HG03039 (cell line): Measurements from ENCODE around the gene SUPT6H.

Source experiments
- ATAC-seq: cut with Tn5 transposase; IDR thresholded peaks from one replicate; pipeline ENCODE4 v1.9.1; 2021; ENCODE audit warnings: mild to moderate bottlenecking, moderate library complexity; ENCODE audit not compliant: unreplicated experiment

SUPT6H gene

DNA sequence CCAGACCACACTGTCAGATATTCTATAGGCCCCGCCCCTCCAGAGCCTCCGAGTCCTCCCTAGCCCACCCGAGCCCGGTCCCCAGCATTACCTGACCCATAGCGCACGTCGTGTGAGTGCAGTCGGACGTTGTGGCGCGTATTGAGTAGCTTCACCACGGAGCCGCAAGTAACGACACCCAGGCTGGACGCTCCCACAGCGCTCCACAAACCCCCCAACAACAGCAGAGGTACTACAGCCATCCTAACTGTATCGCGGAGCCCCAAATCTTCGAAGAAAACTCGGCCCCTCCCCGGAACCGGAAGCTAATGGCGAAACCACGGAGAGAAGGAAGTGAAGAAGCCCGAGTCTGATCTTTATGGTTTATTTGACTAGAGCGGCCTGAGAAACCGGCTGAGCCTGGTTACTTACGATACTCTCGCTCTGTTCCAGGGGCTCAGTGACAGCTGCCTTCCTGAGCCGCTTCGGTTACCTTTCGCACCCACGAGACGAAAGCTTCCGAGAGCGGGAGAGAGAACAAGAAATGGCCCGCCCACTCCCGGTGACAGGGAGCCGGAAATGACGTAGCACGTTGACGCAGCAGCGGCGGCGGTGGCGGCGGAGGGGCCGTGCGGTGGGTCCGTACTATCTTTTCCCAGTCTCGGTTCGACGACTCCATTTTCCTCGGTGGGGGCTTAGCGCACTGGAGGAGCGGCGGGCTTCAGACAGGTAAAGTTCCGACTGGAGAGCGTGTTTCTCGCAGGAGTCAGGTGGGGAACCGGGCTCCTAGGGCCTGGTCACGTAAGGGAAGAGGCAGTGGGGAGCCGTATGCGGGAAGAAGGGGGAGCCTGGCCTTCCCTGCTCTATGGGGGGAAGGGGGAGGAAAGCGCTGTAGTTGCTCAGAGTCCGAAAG lies at the start of gene SUPT6H, which contains the start of gene SDF2:
TSS of gene SUPT6H (plus strand) at position 571 of the 892 bp plus-strand sequence. CDS start 11,197 bp downstream, outside the sequence.
TSS of gene SDF2 (minus strand) at position 272 of the 892 bp plus-strand sequence. CDS start at position 242, 30 bp downstream.
- ATAC-seq, result peak; percentile 79

GRCh38 chr17:28612531-28612930 lies 49.5 kb upstream of the SUPT6H start:
- ATAC-seq, result no peak

GRCh38 chr17:28612936-28613872 lies 48.8 kb upstream of the SUPT6H start:
- ATAC-seq, result no peak

- no peak for ATAC-seq
These were observed 48.0 kb upstream of the SUPT6H start, which contains the start of gene RSKR for GRCh38 chr17:28613931-28614381. TSS of gene RSKR (minus strand) at chr17:28614185. CDS start at chr17:28614161, 24 bp downstream.

DNA sequence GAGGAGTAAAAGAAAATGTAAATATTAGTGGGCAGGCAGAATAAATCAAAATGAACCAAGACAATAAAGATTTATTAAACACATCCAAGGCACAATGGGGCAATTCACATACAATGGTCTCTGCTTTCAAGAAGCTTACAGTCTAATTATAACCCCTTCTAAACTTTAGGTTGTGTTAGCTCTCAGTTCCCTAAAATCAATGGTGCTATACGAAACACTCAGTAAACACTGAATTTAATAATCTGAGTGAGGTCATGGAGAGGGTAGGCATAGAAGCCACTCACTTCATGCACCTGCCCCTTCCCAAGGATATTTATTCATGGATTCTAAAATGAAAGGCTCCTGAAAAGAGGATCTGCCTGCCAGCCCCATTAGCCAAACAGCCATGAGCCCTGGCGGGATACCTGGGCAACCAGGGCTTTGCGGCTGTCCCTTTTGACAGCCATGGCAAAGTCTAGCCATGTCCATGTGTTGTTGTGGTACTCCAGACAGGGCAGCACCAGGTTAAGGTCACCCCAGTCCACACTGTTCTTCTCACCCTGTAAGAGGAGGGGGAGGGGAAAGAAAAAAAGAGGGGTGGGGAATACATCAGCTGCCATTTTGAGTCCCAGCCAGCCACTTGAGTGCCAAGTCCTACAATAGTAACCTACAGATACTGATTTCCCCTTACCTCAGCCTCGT lies 46.6 kb upstream of the SUPT6H start:
- no peak for ATAC-seq

- no peak for ATAC-seq
These were observed 45.7 kb upstream of the SUPT6H start for GRCh38 chr17:28616281-28616680.

- ATAC-seq, result no peak
These were observed 43.5 kb upstream of the SUPT6H start for GRCh38 chr17:28618464-28618863.

DNA sequence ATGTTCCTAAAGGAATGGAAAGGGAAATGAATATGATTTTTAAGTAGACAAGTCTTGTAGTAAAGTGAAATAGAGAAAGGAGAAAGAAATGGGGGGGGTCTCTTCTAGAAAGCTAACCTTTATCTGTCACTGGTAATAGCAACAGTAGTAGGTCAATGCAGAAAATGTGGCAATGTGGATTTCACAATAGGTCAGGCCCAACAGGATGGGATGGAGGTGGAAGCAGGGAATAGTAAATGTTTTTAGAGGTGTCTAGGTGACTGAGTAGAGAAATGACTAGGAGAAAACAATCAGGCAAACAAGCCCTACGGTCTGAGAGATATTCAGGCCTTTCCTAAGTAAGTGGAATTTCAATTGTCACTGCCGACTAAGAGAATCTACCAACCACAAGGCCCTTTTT lies 42.0 kb upstream of the SUPT6H start:
- ATAC-seq, result no peak

DNA sequence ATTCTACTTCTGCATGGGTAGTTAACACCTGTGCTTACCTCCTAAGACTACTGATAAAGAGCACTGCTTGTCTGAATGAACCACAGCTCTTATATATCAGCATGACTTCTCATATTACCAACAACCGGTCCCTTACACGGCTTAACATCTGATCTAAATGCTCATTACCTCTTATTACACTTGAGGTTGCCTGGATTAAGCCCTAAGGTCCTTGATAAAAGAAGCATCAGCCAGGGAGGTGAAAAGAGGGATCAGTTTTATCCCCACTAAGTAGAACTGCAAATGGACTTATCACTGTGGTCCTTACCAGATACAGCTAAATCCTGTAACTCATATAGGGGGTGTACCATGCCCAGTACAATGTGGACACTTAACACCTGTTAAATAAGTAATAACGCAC lies 39.8 kb upstream of the SUPT6H start:
- no peak for ATAC-seq

DNA sequence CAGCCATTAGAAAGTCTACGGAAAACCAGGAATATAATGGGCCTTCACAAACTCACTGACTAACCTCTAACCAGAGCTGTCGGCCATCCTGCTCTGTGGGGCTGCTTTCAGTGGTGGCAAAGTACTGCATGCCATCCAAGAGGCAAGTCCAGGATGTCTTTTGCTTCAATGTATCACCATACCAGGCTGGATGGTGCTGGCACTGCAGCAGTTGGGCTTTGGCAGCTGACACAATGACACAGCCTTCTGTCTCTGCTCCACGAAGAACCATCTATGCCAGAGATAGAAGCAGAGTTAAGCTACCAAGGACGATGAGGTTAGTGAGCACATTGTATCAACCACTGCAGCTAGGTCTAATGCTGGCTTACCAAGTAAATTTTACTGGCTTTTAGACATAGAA lies 38.3 kb upstream of the SUPT6H start:
- ATAC-seq, result no peak

DNA sequence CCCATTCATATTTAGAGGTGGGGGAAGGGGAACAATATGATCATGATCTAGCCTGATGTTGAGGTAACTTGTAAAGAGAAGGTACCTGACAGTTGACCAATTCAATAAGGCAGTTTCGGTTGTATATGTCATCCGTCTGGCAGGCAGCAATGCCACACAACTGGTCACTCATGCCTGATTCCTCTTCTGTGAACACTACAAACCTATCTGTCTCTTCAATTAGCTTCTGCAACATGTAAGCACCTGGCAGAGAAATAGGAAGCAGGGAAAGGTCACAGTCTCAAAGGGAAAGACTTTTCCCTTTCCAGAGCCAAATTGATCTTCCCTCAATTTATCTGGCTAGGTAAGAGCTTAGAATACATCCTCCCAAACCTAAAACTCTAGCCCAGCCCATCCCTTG lies 37.9 kb upstream of the SUPT6H start:
- no peak for ATAC-seq

DNA sequence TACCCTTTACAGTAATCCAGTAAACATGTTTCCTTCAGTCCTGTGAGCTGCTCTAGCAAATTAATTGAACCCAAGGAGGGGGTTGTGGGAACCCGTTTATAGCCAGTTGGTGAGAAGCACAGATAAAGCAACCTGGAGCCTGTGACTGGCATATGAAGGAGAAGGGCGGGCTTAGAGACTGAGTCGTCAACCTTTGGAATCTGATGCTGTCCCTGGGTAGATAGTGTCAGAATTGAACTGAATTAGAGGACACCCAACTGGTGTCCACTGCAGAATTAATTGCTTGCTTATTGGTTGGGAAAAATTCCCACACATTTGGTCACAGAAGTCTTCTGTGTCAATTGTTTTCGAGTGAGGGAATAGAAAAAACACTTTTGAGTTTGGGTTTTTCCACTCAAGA lies 35.2 kb upstream of the SUPT6H start:
- no peak for ATAC-seq

DNA sequence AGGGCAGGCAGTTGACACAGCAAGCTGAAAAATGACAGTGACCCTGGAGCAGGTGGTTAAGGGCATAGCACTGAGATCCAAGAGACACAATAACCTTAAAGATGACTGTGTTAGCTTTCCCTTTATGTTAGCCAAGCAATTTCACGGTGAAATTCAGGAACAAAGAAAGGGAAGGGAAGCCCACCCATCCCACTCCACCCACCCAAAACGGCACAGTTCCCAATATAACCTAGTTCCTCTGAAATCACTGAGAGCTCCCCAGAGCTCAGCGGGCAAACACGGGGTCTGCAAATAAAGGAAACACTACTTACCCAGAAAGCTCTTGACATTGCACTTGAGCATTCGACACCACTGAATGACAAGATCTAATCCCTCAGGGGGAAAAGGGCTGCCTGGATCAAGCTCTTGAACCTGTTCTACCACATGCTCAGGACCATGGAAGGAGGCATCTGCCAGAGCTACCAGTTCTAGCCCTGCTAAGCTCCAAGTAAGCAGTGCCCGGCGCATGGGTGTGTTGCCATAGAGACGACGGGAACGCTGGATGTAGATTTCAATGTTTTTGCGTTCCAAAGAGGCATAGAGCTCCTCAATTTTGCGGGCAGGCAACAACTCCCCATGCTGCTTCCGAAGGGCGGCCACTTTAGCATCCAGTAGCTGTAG lies 27.7 kb upstream of the SUPT6H start:
- no peak for ATAC-seq

DNA sequence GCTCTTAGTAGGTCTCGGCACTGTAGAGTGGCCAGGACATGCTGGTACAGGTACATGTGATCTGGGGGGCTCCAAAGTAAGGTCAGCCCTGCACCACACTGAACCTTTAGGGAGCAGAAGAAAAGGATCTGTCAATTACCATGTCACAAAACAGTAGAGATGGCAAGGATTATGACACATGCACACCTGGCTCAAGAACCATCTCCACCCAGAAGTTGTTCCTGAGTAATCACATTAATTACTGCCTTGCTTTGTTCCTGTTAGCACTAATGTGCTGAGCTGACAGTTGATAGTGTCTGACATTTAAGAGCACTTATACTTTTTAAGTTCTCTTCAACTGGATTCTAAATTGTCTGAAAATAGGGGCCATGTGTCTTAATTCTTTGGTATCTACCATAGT lies 26.5 kb upstream of the SUPT6H start:
- ATAC-seq, result no peak

- no peak for ATAC-seq
These were observed 20.4 kb upstream of the SUPT6H start for GRCh38 chr17:28641579-28641978.

- ATAC-seq, result no peak
These were observed 17.8 kb upstream of the SUPT6H start for GRCh38 chr17:28643983-28644786.

- ATAC-seq, result peak; percentile 90
These were observed 17.0 kb upstream of the SUPT6H start, which contains the start of gene BLTP2 for GRCh38 chr17:28644787-28645575. TSS of gene BLTP2 (minus strand) at chr17:28645158. CDS start at chr17:28645056, 102 bp downstream.

GRCh38 chr17:28645576-28645939 lies 16.4 kb upstream of the SUPT6H start:
- no peak for ATAC-seq
